HepG2 (cell line): Measurements from ENCODE around the gene TENM3. TPM values are rescaled to one million over a fixed set of nuclear protein-coding genes. Genes with fewer than 3 reads are reported as not detected.

Experiments used
- ATAC-seq: fragments of 200-7000 bp; cut with Tn5 transposase; 3 replicates; pipeline ENCODE4 v1.9.1; 2020; ENCODE audit warnings: mild to moderate bottlenecking, moderate library complexity
- BruUV-seq: library from RNA; stranded (reverse); fragments of 400-500 nt; replicated peaks from 2 replicates; lab custom pipeline; 2021; lab: Mats Ljungman, UMichigan
- CTCF ChIA-PET: fragments of 300-600 bp; formaldehyde crosslinking; extraction: SDS; loops from one replicate; lab custom pipeline; 2021; ENCODE audit warnings: low total read pairs, inconsistent platforms, low intra/inter-chr PET ratio; lab: Yijun Ruan, JAX
- POLR2A ChIA-PET: fragments of 350-600 bp; sonication (Branson Sonifier 250); formaldehyde crosslinking; loops from one replicate; lab custom pipeline; 2020; ENCODE audit warnings: antibody characterized with exemption, inconsistent platforms; lab: Yijun Ruan, JAX
- DNase-seq: peaks from one replicate; pipeline ENCODE4 v3.0.0-alpha.2; 2015; ENCODE audit warnings: low spot score
- FAIRE-seq: peaks from 3 replicates; lab custom pipeline; 2011; peaks lifted over from hg19 to GRCh38; lab: Jason Lieb, UNC
- H2AFZ ChIP-seq: one replicate; pipeline ENCODE4 v1.6.1; 2011; ENCODE audit warnings: low read length, inconsistent platforms
- H3K27ac ChIP-seq: fragments of 300-600 bp; 3 replicates; pipeline ENCODE4 v1.8.0; 2011; ENCODE audit warnings: mixed run types, mild to moderate bottlenecking, mixed read lengths, low read length, inconsistent platforms; ENCODE audit not compliant: insufficient read depth; ENCODE audit errors: extremely low read length
- H3K27me3 ChIP-seq, 2 experiments: fragments of 200-600 bp in 1 of 2; 2 replicates in 1 of 2; 3 replicates in 1 of 2; pipeline versions ENCODE4 v1.6.0 to v1.8.0; 2011; ENCODE audit warnings: low read length in 2 of 2, mild to moderate bottlenecking in 2 of 2, moderate library complexity in 2 of 2, inconsistent platforms in 1 of 2; ENCODE audit not compliant: insufficient read depth in 2 of 2, control insufficient read depth in 1 of 2
- H3K36me3 ChIP-seq, 2 experiments: fragments of 200-600 bp in 1 of 2; replicated peaks in 1 of 2; 2 replicates in 1 of 2; 3 replicates in 1 of 2; pipeline versions ENCODE4 v1.5.1 to v1.8.0; 2011; ENCODE audit warnings: low read length in 2 of 2, inconsistent platforms in 1 of 2; ENCODE audit not compliant: insufficient read depth in 2 of 2, control insufficient read depth in 1 of 2
- H3K4me1 ChIP-seq: 2 replicates; pipeline ENCODE4 v1.5.1; 2012; ENCODE audit warnings: low read length, inconsistent platforms; ENCODE audit not compliant: insufficient read depth
- H3K4me2 ChIP-seq: 2 replicates; pipeline ENCODE4 v1.6.0; 2011; ENCODE audit warnings: low read depth, low read length, inconsistent platforms
- H3K4me3 ChIP-seq, 3 experiments: fragments of 200-600 bp in 1 of 3; sonication (generic), shearing (Covaris generic) in 1 of 3; replicated peaks in 1 of 3; 2 replicates each; pipeline ENCODE4 v1.5.1; 2011 to 2016; ENCODE audit warnings: low read length in 3 of 3, inconsistent platforms in 2 of 3, low read depth in 2 of 3, mild to moderate bottlenecking in 2 of 3, control low read depth in 1 of 3, mixed read lengths in 1 of 3; ENCODE audit not compliant: insufficient read depth in 1 of 3
- H3K79me2 ChIP-seq: one replicate; pipeline ENCODE4 v1.6.1; 2011; ENCODE audit warnings: low read length, inconsistent platforms; ENCODE audit not compliant: insufficient read depth
- H3K9ac ChIP-seq: 2 replicates; pipeline ENCODE4 v1.6.0; 2011; ENCODE audit warnings: mild to moderate bottlenecking, low read depth, low read length, inconsistent platforms; ENCODE audit not compliant: insufficient read depth
- H3K9me3 ChIP-seq: 2 replicates; pipeline ENCODE4 v1.5.1; 2012; ENCODE audit warnings: mild to moderate bottlenecking, low read length
- H4K20me1 ChIP-seq: 2 replicates; pipeline ENCODE4 v1.6.0; 2011; ENCODE audit warnings: inconsistent platforms, mild to moderate bottlenecking, low read length, moderate library complexity; ENCODE audit not compliant: insufficient read depth
- FOXJ3 ChIP-seq: sonication (generic); formaldehyde crosslinking; IDR thresholded peaks from 2 replicates; pipeline ENCODE4 v1.4.0; 2020; ENCODE audit warnings: missing genetic modification reagents, mild to moderate bottlenecking, borderline replicate concordance
- HOXA3 ChIP-seq: sonication (generic); formaldehyde crosslinking; IDR thresholded peaks from 2 replicates; pipeline ENCODE4 v1.5.0; 2020; ENCODE audit warnings: missing genetic modification reagents
- PITX1 ChIP-seq: sonication (generic); formaldehyde crosslinking; IDR thresholded peaks from 2 replicates; pipeline ENCODE4 v1.5.1; 2020; ENCODE audit warnings: mild to moderate bottlenecking, missing genetic modification reagents
- PRDM15 ChIP-seq: sonication (generic); formaldehyde crosslinking; IDR thresholded peaks from 2 replicates; pipeline ENCODE4 v1.4.0; 2020; ENCODE audit warnings: missing genetic modification reagents
- ZNF512 ChIP-seq: sonication (generic); formaldehyde crosslinking; IDR thresholded peaks from 2 replicates; pipeline ENCODE4 v1.4.0; 2020; ENCODE audit warnings: mild to moderate bottlenecking, missing genetic modification reagents
- ZNF615 ChIP-seq: sonication (generic); formaldehyde crosslinking; IDR thresholded peaks from 2 replicates; pipeline ENCODE4 v1.5.0; 2020; ENCODE audit warnings: mild to moderate bottlenecking, missing genetic modification reagents, borderline replicate concordance
- ZNF850 ChIP-seq: sonication (generic); formaldehyde crosslinking; conservative IDR thresholded peaks from 2 replicates; pipeline ENCODE4 v1.9.0; 2021; ENCODE audit warnings: mild to moderate bottlenecking, missing genetic modification reagents
- WGBS: methylation state at CpG from one replicate; pipeline ENCODE4 v1.1.6; 2017; ENCODE audit warnings: low lambda C conversion rate; 5-methylcytosine and 5-hydroxymethylcytosine counted together
- in situ Hi-C: cut with HindIII; loops from 2 replicates; pipeline ENCODE4 v1.10.0; 2017; ENCODE audit warnings: low pct_unique_long_range_greater_than_20kb; ENCODE audit not compliant: extremely low pct_ligation_motif_present
- intact Hi-C: fragments of 100-400 bp; cut with micrococcal nuclease; formaldehyde crosslinking; loops from one replicate; pipeline ENCODE4 v1.10.0; 2022; ENCODE audit not compliant: unreplicated experiment
- polyA plus RNA-seq, 8 experiments: library from polyadenylated mRNA; depleted of rRNA in 3 of 8; stranded (reverse) in 7 of 8; unstranded in 1 of 8; fragments of >200 nt; fragmentation: Illumina TruSeq in 4 of 8; extraction: Trizol in 4 of 8; gene quantifications; 2 replicates each; pipeline versions ENCODE4 v1.2.1 to v1.2.3, GENCODE V29; 2011 to 2016; ENCODE audit warnings: low read depth in 4 of 8, missing spikeins in 1 of 8, mixed read lengths in 1 of 8; ENCODE audit not compliant: insufficient read depth in 1 of 8
- total RNA-seq, 5 experiments: library from RNA; depleted of rRNA; stranded (reverse); fragments of >200 nt; fragmentation: Illumina TruSeq; extraction: Trizol; gene quantifications; 2 replicates each; pipeline ENCODE4 v1.2.3, GENCODE V29; 2016; ENCODE audit warnings: low read depth in 1 of 5
- TF ChIP-seq, protein P1 (sequence below), 2 experiments: sonication (generic) in 1 of 2; formaldehyde crosslinking in 1 of 2; IDR thresholded peaks; 2 replicates each; pipeline versions ENCODE4 v1.6.1 to v1.9.0; 2014 to 2022; ENCODE audit warnings: antibody characterized with exemption in 1 of 2, borderline replicate concordance in 1 of 2, inconsistent platforms in 1 of 2, low read depth in 1 of 2, missing genetic modification reagents in 1 of 2

TENM3 gene
- total and polyA plus RNA-seq, 2 of the 13 experiments (the other 11 are each of a cell fraction or from before 2014, with no cell fraction given) = 0.04 TPM; not detected in 1

- Histone ChIP-seq H3K79me2 (no peaks in the 10 kb centered on the region), H2AFZ (no peak overlapping the region), H3K9ac (no peak overlapping the region), H3K4me2 (no peak overlapping the region), H3K27me3 (0 out of 5 replicates have a peak, but pooled peaks cover 0 to 2% of the 10 kb centered on the region in 2 experiments), H4K20me1 (no peaks in the 10 kb centered on the region), H3K27ac (no peak overlapping the region), H3K4me1 (no peaks in the 10 kb centered on the region), H3K36me3 (no peaks in the 10 kb centered on the region), H3K4me3 (no peak overlapping the region), H3K9me3 (no peaks in the 10 kb centered on the region)
- POLR2A ChIA-PET = no interaction called here
- no peak for DNase-seq
- intact Hi-C loops (no loop called here), in situ Hi-C loops (loop anchor here (10.0 to 25.0 kb wide), 2 partner anchors 329 to 1242 kb away; no protein-coding TSS in a partner anchor)
- CTCF ChIA-PET = no interaction called here
- FAIRE-seq = no peak
- BruUV-seq = no TSS peak
- WGBS = 27% methylated on average over 8 of the region's 8 CpGs
- no peak for ATAC-seq
- TF ChIP-seq PRDM15 (CRISPR knock-in tag) (no peak), ZNF850 (CRISPR knock-in tag) (no peak), ZNF615 (CRISPR knock-in tag) (no peak), PITX1 (CRISPR knock-in tag) (no peak), ZNF512 (CRISPR knock-in tag) (no peak), FOXJ3 (CRISPR knock-in tag) (no peak), HOXA3 (CRISPR knock-in tag) (no peak)
- TF ChIP-seq, protein P1, sequence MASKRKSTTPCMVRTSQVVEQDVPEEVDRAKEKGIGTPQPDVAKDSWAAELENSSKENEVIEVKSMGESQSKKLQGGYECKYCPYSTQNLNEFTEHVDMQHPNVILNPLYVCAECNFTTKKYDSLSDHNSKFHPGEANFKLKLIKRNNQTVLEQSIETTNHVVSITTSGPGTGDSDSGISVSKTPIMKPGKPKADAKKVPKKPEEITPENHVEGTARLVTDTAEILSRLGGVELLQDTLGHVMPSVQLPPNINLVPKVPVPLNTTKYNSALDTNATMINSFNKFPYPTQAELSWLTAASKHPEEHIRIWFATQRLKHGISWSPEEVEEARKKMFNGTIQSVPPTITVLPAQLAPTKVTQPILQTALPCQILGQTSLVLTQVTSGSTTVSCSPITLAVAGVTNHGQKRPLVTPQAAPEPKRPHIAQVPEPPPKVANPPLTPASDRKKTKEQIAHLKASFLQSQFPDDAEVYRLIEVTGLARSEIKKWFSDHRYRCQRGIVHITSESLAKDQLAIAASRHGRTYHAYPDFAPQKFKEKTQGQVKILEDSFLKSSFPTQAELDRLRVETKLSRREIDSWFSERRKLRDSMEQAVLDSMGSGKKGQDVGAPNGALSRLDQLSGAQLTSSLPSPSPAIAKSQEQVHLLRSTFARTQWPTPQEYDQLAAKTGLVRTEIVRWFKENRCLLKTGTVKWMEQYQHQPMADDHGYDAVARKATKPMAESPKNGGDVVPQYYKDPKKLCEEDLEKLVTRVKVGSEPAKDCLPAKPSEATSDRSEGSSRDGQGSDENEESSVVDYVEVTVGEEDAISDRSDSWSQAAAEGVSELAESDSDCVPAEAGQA (IDR thresholded peaks at IDR 0.05; ENCODE audit: low read depth) = no peak
- TF ChIP-seq, protein P1 (CRISPR knock-in tag; IDR thresholded peaks at IDR 0.05; ENCODE audit: borderline replicate concordance) = no peak
Measured at GRCh38 chr4:182804131-182804530, 560.9 kb downstream of the TENM3 start.
